ENCODE results near the gene PFKFB3.
"Not testable (repeated sequence)": the region's sequence is repeated elsewhere in the genome, so short reads cannot be mapped to it uniquely, and the experiment has no call there.

PFKFB3 gene

DNA sequence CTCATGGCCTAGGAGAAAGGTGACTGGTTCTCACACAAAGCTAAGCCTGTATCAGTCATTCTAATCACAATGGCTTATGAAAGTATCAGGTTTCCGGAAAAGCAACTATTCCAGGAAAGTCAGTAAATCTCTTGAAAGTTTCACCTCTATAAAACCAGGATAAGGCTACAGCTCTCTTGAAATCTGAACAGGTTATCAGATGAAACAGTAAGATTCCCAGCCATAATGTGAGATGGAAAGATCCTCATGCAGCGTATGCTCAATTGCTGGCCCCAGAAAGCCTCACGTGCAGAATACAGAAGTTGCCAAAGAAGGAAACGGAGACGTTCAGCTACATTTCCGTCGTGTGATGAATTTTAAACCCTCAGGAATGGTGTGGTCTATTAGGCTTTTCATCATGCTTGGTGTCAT is 90.0 kb downstream of the PFKFB3 start:
- Histone ChIP-seq H2AFZ (ENCODE audit: low read depth, low read length) (no peak overlapping the region), H3K36me3 (ENCODE audit: insufficient read depth, low read length) (no peaks in the 10 kb centered on the region), H3K4me3 (ENCODE audit: low read length) (no peak overlapping the region), H3K4me1 (ENCODE audit: insufficient read depth, low read length) (peaks cover 12% of the 10 kb centered on the region), H3K9me3 (ENCODE audit: low read length) (no peaks in the 10 kb centered on the region), H3K27me3 (ENCODE audit: insufficient read depth, low read length) (no peaks in the 10 kb centered on the region)

DNA sequence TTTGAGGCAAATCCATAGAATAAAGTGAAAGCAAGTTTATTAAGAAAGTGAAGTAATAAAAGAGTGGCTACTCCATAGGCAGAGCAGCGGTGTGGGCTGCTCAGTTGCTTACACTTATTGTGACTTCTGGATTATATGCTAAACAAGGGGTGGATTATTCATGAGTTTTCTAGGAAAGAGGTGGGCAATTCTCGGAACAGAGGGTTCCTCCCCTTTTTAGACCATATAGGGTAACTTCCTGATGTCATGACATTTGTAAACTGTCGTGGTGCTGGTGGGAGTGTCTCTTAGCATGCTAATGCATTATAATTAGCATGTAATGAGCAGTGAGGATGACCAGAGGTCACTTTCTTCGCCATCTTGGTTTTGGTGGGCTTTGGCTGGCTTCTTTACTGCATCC is 93.7 kb downstream of the PFKFB3 start:
- H3K36me3 ChIP-seq (ENCODE audit: insufficient read depth, low read length); H3K4me3 ChIP-seq (ENCODE audit: low read length); H3K9me3 ChIP-seq (ENCODE audit: low read length); H2AFZ ChIP-seq (ENCODE audit: low read depth, low read length); H3K27me3 ChIP-seq (ENCODE audit: insufficient read depth, low read length): not testable (repeated sequence)
- peaks cover 12% of the 10 kb centered on the region for H3K4me1 ChIP-seq (ENCODE audit: insufficient read depth, low read length)

DNA sequence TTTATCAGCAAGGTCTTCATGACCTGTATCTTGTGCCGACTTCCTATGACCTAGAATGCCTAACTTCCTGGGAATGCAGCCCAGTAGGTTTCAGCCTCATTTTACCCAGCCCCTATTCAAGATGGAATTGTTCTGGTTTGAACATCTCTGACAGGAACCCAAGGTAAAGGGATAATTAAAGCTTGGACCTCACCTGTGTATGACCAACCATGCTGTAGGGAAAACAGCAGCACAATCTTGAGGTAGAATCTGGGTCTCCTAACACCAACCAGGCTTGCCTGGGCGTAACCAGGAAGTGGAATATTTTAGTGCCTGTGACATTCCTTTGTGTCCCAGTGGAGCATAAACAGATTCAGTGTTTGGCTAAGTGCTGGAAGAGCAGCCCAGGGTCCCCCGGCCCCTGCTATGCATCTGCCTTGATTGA is 94.1 kb downstream of the PFKFB3 start:
- Histone ChIP-seq H3K27me3 (ENCODE audit: insufficient read depth, low read length) (no peaks in the 10 kb centered on the region), H3K36me3 (ENCODE audit: insufficient read depth, low read length) (no peaks in the 10 kb centered on the region), H3K9me3 (ENCODE audit: low read length) (no peaks in the 10 kb centered on the region), H3K4me1 (ENCODE audit: insufficient read depth, low read length) (peaks cover 12% of the 10 kb centered on the region), H2AFZ (ENCODE audit: low read depth, low read length) (no peak overlapping the region), H3K4me3 (ENCODE audit: low read length) (no peak overlapping the region)

DNA sequence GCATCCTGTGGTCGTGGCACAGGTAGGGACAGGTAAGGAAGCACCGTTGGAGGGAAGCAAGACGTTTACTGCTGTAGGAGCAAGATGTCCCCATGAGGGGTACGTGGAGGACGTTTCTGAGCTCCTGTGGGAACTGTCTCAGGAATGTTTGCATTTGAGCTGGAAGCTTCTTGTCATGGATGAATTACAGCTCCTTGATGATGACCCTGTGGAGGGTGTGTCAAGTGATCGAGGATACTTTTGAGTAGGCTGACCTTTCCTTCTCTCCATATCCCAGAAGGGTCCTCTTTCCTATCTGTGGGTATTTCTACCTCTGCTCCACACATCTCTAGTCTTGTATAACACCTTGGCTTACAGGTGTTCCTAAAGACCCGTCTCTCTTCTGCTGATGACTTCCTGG is 94.8 kb downstream of the PFKFB3 start:
- H3K4me3 ChIP-seq (ENCODE audit: low read length) = no peak overlapping the region
- H3K27me3 ChIP-seq (ENCODE audit: insufficient read depth, low read length) = no peaks in the 10 kb centered on the region
- no peaks in the 10 kb centered on the region for H3K36me3 ChIP-seq (ENCODE audit: insufficient read depth, low read length)
- no peaks in the 10 kb centered on the region for H3K9me3 ChIP-seq (ENCODE audit: low read length)
- H3K4me1 ChIP-seq (ENCODE audit: insufficient read depth, low read length) = peaks cover 12% of the 10 kb centered on the region
- H2AFZ ChIP-seq (ENCODE audit: low read depth, low read length) = no peak overlapping the region

DNA sequence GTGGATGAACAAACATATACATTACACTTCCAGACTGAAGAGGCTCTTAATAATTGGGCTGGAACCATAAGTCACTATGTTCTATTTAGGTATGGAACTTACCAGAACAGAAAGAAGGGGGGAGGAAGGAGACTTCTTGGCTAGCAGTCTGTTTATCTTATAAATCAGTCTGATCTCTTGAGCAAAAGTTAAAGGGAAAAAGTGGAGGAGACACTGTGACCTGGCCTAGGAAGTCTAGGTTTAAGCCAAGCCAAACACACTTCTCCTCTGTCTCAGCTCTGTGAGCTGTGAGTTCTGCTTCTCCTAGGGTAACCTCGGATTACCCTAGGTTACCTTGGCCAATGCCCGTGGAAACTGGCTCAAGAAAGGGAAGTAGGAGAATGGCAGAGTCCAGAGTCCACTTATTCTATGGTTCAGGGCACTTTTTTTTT is 95.2 kb downstream of the PFKFB3 start:
- Histone ChIP-seq H3K9me3 (ENCODE audit: low read length) (no peaks in the 10 kb centered on the region), H3K4me1 (ENCODE audit: insufficient read depth, low read length) (peaks cover 12% of the 10 kb centered on the region), H3K36me3 (ENCODE audit: insufficient read depth, low read length) (no peaks in the 10 kb centered on the region)

DNA sequence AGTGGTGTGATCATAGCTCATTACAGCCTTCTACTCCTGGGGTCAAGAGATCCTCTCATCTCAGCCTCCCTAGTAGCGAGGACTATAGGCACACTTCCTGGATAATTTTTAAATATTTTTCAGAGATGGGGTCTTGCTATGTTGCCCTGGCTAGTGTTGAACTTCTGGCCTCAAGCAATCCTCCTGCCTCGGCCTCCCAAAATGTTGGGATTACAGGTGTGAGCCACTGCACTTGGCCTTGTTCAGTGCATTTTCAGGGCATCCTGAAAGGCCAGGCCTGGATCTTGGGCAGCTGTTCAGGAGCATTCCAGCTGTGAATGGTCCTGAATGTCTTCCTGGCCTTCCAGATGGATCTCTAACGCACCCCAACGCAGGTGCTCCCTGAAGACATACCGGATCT is 95.7 kb downstream of the PFKFB3 start:
- H3K36me3 ChIP-seq (ENCODE audit: insufficient read depth, low read length) = no peaks in the 10 kb centered on the region
- no peaks in the 10 kb centered on the region for H3K9me3 ChIP-seq (ENCODE audit: low read length)
- no peaks in the 10 kb centered on the region for H3K27me3 ChIP-seq (ENCODE audit: insufficient read depth, low read length)
- no peak overlapping the region for H2AFZ ChIP-seq (ENCODE audit: low read depth, low read length)
- no peak overlapping the region for H3K4me3 ChIP-seq (ENCODE audit: low read length)
- peaks cover 12% of the 10 kb centered on the region for H3K4me1 ChIP-seq (ENCODE audit: insufficient read depth, low read length)

More for the DNA sequence above, 95.2 kb downstream of the PFKFB3 start:
- Histone ChIP-seq H3K4me3 (ENCODE audit: low read length) (no peak overlapping the region), H2AFZ (ENCODE audit: low read depth, low read length) (no peak overlapping the region), H3K27me3 (ENCODE audit: insufficient read depth, low read length) (no peaks in the 10 kb centered on the region)

DNA sequence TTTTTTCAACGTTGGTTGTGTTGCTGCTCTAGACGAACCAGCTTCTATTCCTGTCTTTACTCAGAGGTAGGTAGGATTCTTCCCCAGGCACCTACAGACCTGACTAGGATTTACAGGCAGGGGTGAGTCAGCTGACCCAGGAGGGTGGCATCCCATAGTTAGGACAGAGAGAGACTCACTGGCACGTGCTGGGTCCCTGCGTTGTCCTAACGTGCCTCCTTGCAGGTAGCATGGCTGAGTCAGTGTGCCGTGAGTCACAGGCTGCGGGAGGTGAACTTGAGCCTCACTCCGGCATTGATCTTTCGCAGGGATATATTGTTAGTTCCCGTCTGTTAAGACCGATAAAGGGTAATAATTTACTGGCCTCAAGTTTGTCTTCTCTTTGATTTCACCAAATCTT is 96.5 kb downstream of the PFKFB3 start:
- Histone ChIP-seq H3K4me1 (ENCODE audit: insufficient read depth, low read length) (peaks cover 12% of the 10 kb centered on the region), H3K36me3 (ENCODE audit: insufficient read depth, low read length) (no peaks in the 10 kb centered on the region), H2AFZ (ENCODE audit: low read depth, low read length) (no peak overlapping the region), H3K9me3 (ENCODE audit: low read length) (no peaks in the 10 kb centered on the region), H3K27me3 (ENCODE audit: insufficient read depth, low read length) (no peaks in the 10 kb centered on the region), H3K4me3 (ENCODE audit: low read length) (no peak overlapping the region)

DNA sequence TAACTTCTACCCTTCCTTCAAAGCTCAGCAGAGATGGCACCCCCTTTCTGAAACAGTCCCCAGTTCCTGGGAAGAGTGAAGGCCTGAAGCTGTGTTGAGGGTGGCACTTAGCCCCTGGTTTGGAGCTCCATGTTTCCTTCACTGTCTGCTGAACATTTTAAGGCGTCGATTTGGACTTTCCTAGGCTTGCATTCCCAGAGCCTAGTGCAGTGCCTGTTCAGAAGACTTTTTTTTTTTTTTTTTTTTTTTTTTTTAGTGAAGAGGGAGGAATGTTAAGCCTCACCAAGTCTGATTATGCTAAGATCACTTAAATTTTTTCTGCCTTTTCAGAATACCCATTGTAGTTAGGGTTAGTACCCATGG is 97.0 kb downstream of the PFKFB3 start:
- Histone ChIP-seq H3K27me3 (ENCODE audit: insufficient read depth, low read length) (no peaks in the 10 kb centered on the region), H3K9me3 (ENCODE audit: low read length) (no peaks in the 10 kb centered on the region), H3K4me3 (ENCODE audit: low read length) (no peak overlapping the region), H3K36me3 (ENCODE audit: insufficient read depth, low read length) (no peaks in the 10 kb centered on the region), H3K4me1 (ENCODE audit: insufficient read depth, low read length) (peaks cover 12% of the 10 kb centered on the region), H2AFZ (ENCODE audit: low read depth, low read length) (no peak overlapping the region)

DNA sequence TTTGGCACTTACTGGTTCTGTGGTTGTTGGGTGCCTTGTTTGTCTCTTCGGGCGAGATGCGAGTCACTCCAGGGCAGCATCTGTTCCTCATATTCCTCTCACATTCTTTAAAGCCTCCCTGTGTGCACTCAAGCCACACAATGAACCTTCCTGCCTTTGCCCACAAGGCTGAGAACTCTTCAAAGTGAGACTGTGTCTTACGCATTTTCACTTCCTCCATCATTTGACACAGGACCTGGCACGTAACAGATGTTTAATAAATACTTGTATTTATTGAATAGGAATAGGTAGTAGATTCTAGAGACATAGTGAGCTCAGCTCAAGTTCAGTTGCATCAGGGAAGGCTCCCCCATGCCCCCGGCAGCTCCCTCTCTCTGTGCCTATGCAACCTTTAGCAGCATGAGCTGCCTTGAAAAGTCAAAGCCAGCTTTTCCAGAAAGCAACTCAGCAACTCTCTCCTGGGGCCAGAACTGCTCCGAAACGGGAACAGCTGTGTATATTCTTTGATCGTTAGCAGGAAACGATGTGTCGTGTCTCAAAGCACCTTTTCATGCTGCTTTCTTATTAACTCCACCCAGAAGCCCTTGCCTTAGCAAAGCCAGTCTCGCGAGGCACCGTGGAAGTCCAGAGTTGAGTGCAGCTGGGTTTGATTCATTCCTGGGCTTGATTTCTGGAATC is 97.5 kb downstream of the PFKFB3 start:
- Histone ChIP-seq H3K36me3 (ENCODE audit: insufficient read depth, low read length) (no peaks in the 10 kb centered on the region), H2AFZ (ENCODE audit: low read depth, low read length) (no peak overlapping the region), H3K9me3 (ENCODE audit: low read length) (no peaks in the 10 kb centered on the region), H3K4me3 (ENCODE audit: low read length) (no peak overlapping the region), H3K4me1 (ENCODE audit: insufficient read depth, low read length) (peaks cover 12% of the 10 kb centered on the region), H3K27me3 (ENCODE audit: insufficient read depth, low read length) (no peaks in the 10 kb centered on the region)

DNA sequence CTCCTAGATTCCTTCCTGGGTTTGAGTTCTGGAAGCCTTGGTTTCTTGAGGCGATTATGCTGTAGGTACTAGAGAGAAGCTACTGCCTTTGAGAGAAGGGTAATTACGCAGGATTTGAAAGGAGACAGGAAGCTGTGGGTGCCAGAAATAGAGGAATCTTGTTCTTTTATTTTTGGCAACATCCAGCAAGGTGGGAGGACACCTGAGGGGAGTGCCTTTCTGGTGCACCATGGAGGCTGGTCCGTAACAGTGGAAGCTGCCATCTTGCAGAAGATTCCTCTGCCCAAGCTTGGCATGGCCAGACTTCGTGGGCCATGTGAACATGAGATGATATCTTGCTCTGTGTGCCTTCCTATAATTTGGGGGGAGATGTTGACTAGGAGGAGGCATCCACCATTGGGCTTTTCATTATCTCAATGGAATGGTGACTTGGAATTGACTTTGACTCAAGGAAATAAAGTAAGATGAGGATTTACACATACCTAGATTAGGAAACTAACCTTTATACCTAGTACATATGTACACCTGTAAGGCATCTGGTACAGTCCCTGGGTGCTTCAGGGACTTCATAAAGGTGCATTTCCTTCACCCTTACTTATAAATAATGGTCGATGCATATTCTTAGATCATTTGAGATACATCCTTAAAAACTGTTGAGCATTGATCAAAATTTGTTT is 98.2 kb downstream of the PFKFB3 start:
- H3K9me3 ChIP-seq (ENCODE audit: low read length) = no peaks in the 10 kb centered on the region
- H3K36me3 ChIP-seq (ENCODE audit: insufficient read depth, low read length) = no peaks in the 10 kb centered on the region
- H3K27me3 ChIP-seq (ENCODE audit: insufficient read depth, low read length) = no peaks in the 10 kb centered on the region
- H3K4me3 ChIP-seq (ENCODE audit: low read length) = no peak overlapping the region
- H2AFZ ChIP-seq (ENCODE audit: low read depth, low read length) = no peak overlapping the region
- peaks cover 12% of the 10 kb centered on the region for H3K4me1 ChIP-seq (ENCODE audit: insufficient read depth, low read length)

DNA sequence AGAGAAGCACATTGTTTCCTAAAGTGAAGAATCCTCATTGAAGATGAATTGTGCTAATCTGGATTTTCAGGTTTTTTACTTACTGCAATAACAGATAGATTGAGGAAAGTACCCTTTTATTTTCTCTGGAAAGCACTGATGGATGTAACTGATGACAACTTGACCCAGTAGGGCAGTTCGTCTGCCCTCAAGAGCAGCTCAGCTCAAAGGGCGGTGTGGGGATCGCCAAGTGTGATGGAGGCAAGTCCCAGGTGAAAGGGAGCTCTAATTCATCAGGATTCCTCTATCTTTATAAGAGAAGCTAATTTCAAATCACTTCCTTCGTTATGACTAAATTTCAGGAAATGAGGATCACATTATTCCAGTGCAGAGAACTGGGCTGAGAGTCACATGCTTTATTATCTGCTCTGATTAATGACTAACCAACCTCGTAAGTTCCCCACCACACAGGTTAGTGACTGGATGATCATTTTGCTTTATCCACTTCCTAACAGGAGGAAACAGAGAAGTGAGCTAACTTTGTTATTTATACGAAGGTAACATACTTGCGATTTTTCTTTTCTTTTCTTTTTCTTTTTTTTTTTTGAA is 98.8 kb downstream of the PFKFB3 start:
- Histone ChIP-seq H2AFZ (ENCODE audit: low read depth, low read length) (no peak overlapping the region), H3K9me3 (ENCODE audit: low read length) (no peaks in the 10 kb centered on the region), H3K36me3 (ENCODE audit: insufficient read depth, low read length) (no peaks in the 10 kb centered on the region)

More for the DNA sequence above, 98.8 kb downstream of the PFKFB3 start:
- Histone ChIP-seq H3K27me3 (ENCODE audit: insufficient read depth, low read length) (no peaks in the 10 kb centered on the region), H3K4me1 (ENCODE audit: insufficient read depth, low read length) (peaks cover 7% of the 10 kb centered on the region), H3K4me3 (ENCODE audit: low read length) (no peak overlapping the region)
